Lower leg skin (tissue), 3 donors: ENCODE results near the gene PIGR.

Source experiments
- POLR2A ChIP-seq, 2 donors: fragments of 450-650 bp; IDR thresholded peaks; one replicate each; pipeline ENCODE4 v1.6.1; 2016 to 2017; ENCODE audit warnings: antibody characterized with exemption in 2 of 2, mild to moderate bottlenecking in 1 of 2, moderate library complexity in 1 of 2
- TF ChIP-seq, protein P1 (sequence below), 3 donors: fragments of 450-650 bp; IDR thresholded peaks; one replicate each; pipeline ENCODE4 v1.5.1; 2016; ENCODE audit warnings: antibody characterized with exemption in 3 of 3, mild to moderate bottlenecking in 3 of 3, moderate library complexity in 2 of 3

- TF ChIP-seq, protein P1, sequence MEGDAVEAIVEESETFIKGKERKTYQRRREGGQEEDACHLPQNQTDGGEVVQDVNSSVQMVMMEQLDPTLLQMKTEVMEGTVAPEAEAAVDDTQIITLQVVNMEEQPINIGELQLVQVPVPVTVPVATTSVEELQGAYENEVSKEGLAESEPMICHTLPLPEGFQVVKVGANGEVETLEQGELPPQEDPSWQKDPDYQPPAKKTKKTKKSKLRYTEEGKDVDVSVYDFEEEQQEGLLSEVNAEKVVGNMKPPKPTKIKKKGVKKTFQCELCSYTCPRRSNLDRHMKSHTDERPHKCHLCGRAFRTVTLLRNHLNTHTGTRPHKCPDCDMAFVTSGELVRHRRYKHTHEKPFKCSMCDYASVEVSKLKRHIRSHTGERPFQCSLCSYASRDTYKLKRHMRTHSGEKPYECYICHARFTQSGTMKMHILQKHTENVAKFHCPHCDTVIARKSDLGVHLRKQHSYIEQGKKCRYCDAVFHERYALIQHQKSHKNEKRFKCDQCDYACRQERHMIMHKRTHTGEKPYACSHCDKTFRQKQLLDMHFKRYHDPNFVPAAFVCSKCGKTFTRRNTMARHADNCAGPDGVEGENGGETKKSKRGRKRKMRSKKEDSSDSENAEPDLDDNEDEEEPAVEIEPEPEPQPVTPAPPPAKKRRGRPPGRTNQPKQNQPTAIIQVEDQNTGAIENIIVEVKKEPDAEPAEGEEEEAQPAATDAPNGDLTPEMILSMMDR (IDR thresholded peaks at IDR 0.05): no peak
- TF ChIP-seq POLR2A (IDR thresholded peaks at IDR 0.05): no peak
These were observed 23.0 kb downstream of the PIGR start for GRCh38 chr1:206923009-206923960.
